GM18909 (cell line): ENCODE results near the gene RBMY1A1.
"Not testable (repeated sequence)": the region's sequence is repeated elsewhere in the genome, so short reads cannot be mapped to it uniquely, and the experiment has no call there.

Source experiments
- ATAC-seq: cut with Tn5 transposase; IDR thresholded peaks from one replicate; pipeline ENCODE4 v1.9.1; 2021; ENCODE audit warnings: mild to moderate bottlenecking; ENCODE audit not compliant: unreplicated experiment, poor library complexity

The RBMY1A1 gene

DNA sequence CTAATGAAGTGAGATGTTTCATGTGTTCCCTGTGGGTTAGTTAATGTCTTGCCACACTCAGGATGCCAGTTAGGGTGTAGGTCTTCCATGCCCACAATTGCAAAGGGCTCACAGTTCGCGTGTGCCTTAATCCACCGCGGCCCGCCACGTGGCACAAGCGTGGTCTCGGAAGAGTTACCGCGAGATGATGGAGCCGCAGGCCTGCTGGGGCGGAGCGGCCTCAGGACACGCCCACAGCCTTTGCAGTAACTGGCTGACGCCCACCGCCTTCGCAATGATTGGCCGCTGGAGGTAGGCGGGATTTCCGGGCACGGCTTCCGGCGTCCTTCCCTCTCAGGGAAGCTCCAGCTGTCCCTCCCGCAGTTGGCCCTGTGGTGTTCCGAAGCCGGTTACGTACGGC, at the start of gene RBMY1A1:
Gene RBMY1A1, plus strand, starts transcription at position 301 of the 400 bp plus-strand sequence. CDS start 2,013 bp downstream, outside the sequence.
- not testable (repeated sequence) for ATAC-seq

DNA sequence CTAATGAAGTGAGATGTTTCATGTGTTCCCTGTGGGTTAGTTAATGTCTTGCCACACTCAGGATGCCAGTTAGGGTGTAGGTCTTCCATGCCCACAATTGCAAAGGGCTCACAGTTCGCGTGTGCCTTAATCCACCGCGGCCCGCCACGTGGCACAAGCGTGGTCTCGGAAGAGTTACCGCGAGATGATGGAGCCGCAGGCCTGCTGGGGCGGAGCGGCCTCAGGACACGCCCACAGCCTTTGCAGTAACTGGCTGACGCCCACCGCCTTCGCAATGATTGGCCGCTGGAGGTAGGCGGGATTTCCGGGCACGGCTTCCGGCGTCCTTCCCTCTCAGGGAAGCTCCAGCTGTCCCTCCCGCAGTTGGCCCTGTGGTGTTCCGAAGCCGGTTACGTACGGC, 23.6 kb upstream of the RBMY1A1 start, which contains the start of gene RBMY1B:
Gene RBMY1B, plus strand, starts transcription at position 301 of the 400 bp plus-strand sequence. CDS start 2,013 bp downstream, outside the sequence.
- not testable (repeated sequence) for ATAC-seq

DNA sequence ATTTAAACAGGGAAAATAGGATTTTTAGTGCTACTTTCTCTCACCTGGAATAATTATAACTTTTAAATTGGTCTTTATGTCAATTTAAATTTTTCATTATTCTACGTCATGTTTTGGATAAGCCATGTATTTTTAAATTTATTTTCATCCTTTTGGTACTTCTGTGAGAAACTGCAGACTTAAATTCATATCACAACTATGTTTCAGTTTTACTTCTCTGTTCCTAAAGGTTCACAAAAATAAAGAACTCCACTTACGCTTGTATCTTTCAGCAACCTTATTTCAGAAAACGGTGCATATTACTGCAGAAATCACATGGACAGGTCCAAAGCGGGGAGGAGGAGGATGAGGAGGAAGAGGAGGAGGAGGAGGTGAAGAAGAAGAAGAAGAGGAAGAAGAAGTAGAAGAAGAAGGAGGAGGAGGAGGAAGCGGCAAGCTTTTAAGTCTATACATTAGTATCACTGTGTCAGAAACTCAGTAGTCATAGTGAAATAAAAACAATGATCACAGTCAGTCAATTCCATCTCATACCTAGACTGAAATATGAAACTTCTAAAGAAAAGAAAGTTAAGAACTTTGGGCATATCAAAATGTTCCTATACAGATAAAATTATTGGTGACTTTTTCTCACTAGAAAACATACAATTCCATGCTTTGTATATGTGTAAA, 24.8 kb downstream of the RBMY1A1 start:
- not testable (repeated sequence) for ATAC-seq

DNA sequence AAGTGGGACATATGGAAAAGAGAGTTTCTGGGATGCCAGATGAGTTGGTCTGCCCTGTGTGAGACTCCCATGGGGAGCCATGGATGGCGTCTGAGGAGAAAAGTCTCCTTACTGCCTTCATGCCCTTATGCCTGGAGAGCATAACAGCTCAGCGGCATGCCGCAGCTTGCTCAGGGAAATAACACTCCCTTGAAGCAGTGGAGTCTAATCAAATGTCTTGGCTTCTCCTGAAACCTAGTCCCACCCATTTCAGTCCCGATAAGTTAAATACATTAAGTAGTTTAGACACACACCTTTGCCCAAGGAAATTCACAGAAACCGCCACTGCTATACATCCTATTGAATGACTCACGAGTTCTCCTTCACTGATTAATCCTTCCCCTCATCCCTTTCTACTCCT, 50.8 kb downstream of the RBMY1A1 start:
- no peak for ATAC-seq

DNA sequence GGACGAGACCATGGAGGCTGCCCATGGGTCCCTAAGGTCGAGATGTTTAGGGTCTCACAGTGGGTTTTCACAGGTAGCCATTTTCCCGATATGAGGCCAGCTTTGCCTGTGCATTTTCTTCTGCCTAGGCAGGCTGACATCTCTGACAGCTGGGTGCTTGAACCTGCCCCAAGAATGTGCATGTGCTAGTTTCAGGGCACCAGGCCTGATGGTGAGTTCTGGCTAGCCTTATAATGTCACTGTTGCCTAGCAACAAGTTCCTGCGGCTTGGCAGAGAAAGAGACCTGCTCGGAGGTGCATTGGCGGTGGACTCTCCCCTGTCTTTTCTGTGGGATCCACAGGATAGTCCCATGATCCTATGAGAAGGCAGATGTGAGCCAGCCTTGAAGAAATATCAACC, 51.8 kb downstream of the RBMY1A1 start:
- ATAC-seq, result not testable (repeated sequence)

DNA sequence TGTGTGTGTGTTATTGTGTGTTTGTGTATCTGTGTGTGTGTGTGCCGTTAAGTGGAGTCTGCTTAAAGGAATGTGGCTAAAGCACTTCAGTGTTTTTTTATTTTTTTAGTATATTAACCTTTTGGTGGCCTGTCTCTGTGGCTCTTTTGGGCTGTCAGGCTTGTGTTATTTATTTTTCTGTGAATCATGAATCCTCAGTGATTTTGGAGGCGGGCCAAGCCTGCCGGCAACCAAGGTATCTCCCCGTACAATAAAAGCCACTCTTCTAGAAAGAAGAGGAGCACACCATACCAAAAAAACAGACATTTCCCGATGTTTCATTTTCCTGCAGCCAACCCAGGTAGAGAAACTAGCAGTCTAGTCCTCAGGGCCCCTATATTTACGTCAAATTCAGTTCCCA, 57.4 kb downstream of the RBMY1A1 start:
- no peak for ATAC-seq

DNA sequence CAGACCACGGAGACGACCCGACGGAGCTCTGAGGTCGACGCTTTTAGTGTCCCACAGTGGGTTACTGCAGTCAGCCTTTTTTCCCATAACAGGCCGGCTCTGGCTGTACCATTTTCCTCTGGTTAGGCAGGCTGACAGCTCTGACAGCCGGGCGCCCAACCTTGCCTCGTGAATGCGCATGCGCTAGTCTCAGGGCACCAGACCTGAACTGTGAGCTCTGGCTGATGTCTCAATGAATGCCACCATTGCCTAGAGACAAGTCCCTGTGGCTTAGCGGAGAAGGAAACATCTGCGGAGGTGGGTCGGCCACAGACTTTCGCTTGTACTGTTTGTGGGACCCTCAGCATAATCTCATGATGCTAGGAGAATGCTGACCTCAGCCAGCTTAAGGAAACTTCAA, 61.6 kb downstream of the RBMY1A1 start:
- ATAC-seq, result not testable (repeated sequence)
